Esophagus squamous epithelium (tissue), 4 donors: ENCODE results near the gene CD96.

Experiments used
- CTCF ChIP-seq, 6 experiments: fragments of 450-650 bp in 4 of 6; fragments of 200-600 bp in 2 of 6; sonication (generic) in 2 of 6; IDR thresholded peaks; one replicate each; pipeline ENCODE4 v1.5.1; 2016 to 2019; ENCODE audit warnings: antibody characterized with exemption in 6 of 6, mild to moderate bottlenecking in 4 of 6, moderate library complexity in 4 of 6
- POLR2A ChIP-seq, 4 donors: fragments of 450-650 bp; IDR thresholded peaks; one replicate each; pipeline ENCODE4 v1.6.1; 2017; ENCODE audit warnings: antibody characterized with exemption in 4 of 4, mild to moderate bottlenecking in 4 of 4, moderate library complexity in 3 of 4

- TF ChIP-seq CTCF (IDR thresholded peaks at IDR 0.05) (no peak), POLR2A (IDR thresholded peaks at IDR 0.05) (no peak)
These were observed 29.3 kb downstream of the CD96 start for GRCh38 chr3:111571282-111571681.
